NT2/D1 (cell line): ENCODE data around the gene METTL1.

ENCODE experiments used
- SUZ12 ChIP-seq: IDR thresholded peaks from 2 replicates; pipeline ENCODE4 v1.6.1; 2011; ENCODE audit not compliant: insufficient read length, insufficient read depth; ENCODE audit errors: extremely low read depth
- YY1 ChIP-seq: IDR thresholded peaks from 2 replicates; pipeline ENCODE4 v1.6.1; 2011; ENCODE audit not compliant: insufficient read length, insufficient read depth
- ZNF274 ChIP-seq: IDR thresholded peaks from 2 replicates; pipeline ENCODE4 v1.6.1; 2011; ENCODE audit warnings: mild to moderate bottlenecking, low read depth, low read length

DNA sequence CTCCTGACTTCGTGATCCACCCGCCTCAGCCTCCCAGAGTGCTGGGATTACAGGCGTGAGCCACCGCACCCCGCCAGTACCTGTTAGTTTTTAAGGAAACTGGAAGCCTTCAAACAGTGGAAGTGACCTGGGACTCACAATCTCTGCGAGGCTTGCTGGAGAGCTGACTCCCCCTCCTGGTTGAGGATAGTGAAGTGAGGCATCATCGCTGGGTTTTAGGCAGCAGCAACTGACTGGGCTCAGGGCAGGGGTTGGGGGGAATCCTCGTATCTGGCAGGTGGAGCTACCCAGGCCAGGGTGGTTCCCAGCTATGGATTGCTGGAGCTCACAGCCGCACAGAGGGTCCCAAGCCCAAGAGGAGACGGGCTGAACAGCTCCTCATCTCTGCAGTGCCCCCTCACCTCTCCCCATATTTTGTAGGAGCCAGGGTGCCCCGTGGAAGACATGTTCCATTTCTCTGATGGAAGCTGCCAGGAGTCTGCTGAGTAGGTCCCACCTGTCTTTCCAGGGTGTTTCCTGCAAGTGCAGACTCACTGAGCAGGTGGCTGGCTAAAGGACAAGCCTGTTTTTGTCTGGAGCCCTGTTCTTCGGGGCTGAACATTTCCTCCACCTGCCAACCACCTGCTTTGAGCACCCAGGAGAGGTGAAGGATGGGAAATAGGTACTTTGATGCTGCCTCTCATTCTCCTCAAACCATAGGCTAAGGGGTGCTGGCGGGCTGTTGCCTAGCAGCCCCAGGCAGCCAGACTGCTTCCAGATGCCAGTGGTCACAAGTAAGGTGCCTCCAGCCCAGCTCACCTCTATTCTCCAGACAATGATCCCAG, 43.5 kb upstream of the METTL1 start:
- TF ChIP-seq ZNF274, result no peak
- TF ChIP-seq YY1, result no peak
- TF ChIP-seq SUZ12, result no peak
